A549 (cell line): ENCODE data around the gene TNRC6C.

Experiments used
- CEBPB ChIP-seq, 2 experiments: fragments of >200 bp in 1 of 2; sonication (Bioruptor Twin) in 1 of 2; formaldehyde crosslinking in 1 of 2; IDR thresholded peaks; 2 replicates each; pipeline ENCODE4 v1.6.1; 2012 to 2016
- CTCF ChIP-seq: fragments of >200 bp; sonication (Bioruptor Twin); formaldehyde crosslinking; IDR thresholded peaks from 3 replicates; pipeline ENCODE4 v1.5.1; 2016
- ELK1 ChIP-seq: fragments of 150-350 bp; IDR thresholded peaks from 2 replicates; pipeline ENCODE4 v1.6.1; 2014; ENCODE audit warnings: low read depth, mild to moderate bottlenecking, low read length
- HMGXB4 ChIP-seq: fragments of 250-450 bp; sonication (Bioruptor Pico); IDR thresholded peaks from 2 replicates; pipeline ENCODE4 v1.5.0; 2021; ENCODE audit warnings: mild to moderate bottlenecking, moderate library complexity, borderline replicate concordance
- KDM1A ChIP-seq: fragments of 200-600 bp; sonication (generic); IDR thresholded peaks from 2 replicates; pipeline ENCODE4 v1.6.1; 2016; ENCODE audit warnings: low read depth, mild to moderate bottlenecking
- MAFK ChIP-seq: fragments of 450-650 bp; IDR thresholded peaks from 2 replicates; pipeline ENCODE4 v1.6.1; 2014; ENCODE audit not compliant: partially characterized antibody
- PHF8 ChIP-seq: fragments of 200-600 bp; sonication (generic); IDR thresholded peaks from 2 replicates; pipeline ENCODE4 v1.6.1; 2016; ENCODE audit warnings: low read depth, mild to moderate bottlenecking, antibody characterized with exemption, moderate library complexity, borderline replicate concordance
- POLR2A ChIP-seq: IDR thresholded peaks from 2 replicates; pipeline ENCODE4 v1.6.1; 2012; ENCODE audit warnings: mild to moderate bottlenecking, low read length
- RAD21 ChIP-seq, 2 experiments: fragments of >200 bp in 1 of 2; sonication (Bioruptor Twin) in 1 of 2; formaldehyde crosslinking in 1 of 2; IDR thresholded peaks in 1 of 2; conservative IDR thresholded peaks in 1 of 2; 2 replicates in 1 of 2; 3 replicates in 1 of 2; pipeline ENCODE4 v1.6.1; 2012 to 2018; ENCODE audit warnings: inconsistent platforms in 1 of 2
- REST ChIP-seq: fragments of 200-600 bp; sonication (generic); IDR thresholded peaks from 2 replicates; pipeline ENCODE4 v1.6.1; 2016; ENCODE audit warnings: antibody characterized with exemption, mild to moderate bottlenecking, moderate library complexity
- RNF2 ChIP-seq: fragments of 200-600 bp; sonication (generic); IDR thresholded peaks from 2 replicates; pipeline ENCODE4 v1.6.1; 2016; ENCODE audit warnings: low read depth, mild to moderate bottlenecking, antibody characterized with exemption, moderate library complexity, borderline replicate concordance
- SMC3 ChIP-seq: fragments of >200 bp; sonication (Bioruptor Twin); formaldehyde crosslinking; IDR thresholded peaks from 3 replicates; pipeline ENCODE4 v1.6.1; 2018; ENCODE audit warnings: inconsistent platforms
- TFCP2L1 ChIP-seq: fragments of 250-450 bp; sonication (Bioruptor Pico); IDR thresholded peaks from 2 replicates; pipeline ENCODE4 v1.5.0; 2021; ENCODE audit warnings: mild to moderate bottlenecking
- TP53 ChIP-seq: fragments of 250-450 bp; sonication (Bioruptor Pico); IDR thresholded peaks from 2 replicates; pipeline ENCODE4 v1.5.0; 2021; ENCODE audit warnings: mild to moderate bottlenecking, moderate library complexity

GRCh38 chr17:78020717-78021108 is 62.2 kb downstream of the TNRC6C start:
- TF ChIP-seq POLR2A (no peak), CTCF (no peak), HMGXB4 (CRISPR knock-in tag) (no peak), RNF2 (no peak), TFCP2L1 (CRISPR knock-in tag) (no peak), ELK1 (no peak), MAFK (no peak), KDM1A (no peak), PHF8 (no peak), TP53 (CRISPR knock-in tag) (no peak), REST (no peak), CEBPB (IDR thresholded peaks at IDR 0.05) (no peak), SMC3 (no peak), RAD21 (conservative IDR thresholded peaks at IDR 0.05 in 1 of 2, IDR thresholded peaks at IDR 0.05 in 1 of 2) (no peak)
